Astrocyte (in vitro differentiated cells and primary cell): ENCODE data around the gene NKD1. TPM values are rescaled to one million over a fixed set of nuclear protein-coding genes. Genes with fewer than 3 reads are reported as not detected.

Experiments
- DNase-seq: peaks from one replicate; pipeline ENCODE4 v3.0.0-alpha.2; 2010; ENCODE audit warnings: low read depth
- FAIRE-seq: peaks from 2 replicates; lab custom pipeline; 2011; peaks lifted over from hg19 to GRCh38; lab: Jason Lieb, UNC
- H2AFZ ChIP-seq: 2 replicates; pipeline ENCODE4 v1.6.0; 2012; ENCODE audit warnings: low read depth, low read length, inconsistent platforms
- H3K27ac ChIP-seq: 2 replicates; pipeline ENCODE4 v1.5.1; 2011; ENCODE audit warnings: low read depth, low read length, inconsistent platforms
- H3K27me3 ChIP-seq: 2 replicates; pipeline ENCODE4 v1.6.0; 2011; ENCODE audit warnings: low read length, inconsistent platforms; ENCODE audit not compliant: insufficient read depth
- H3K36me3 ChIP-seq: 2 replicates; pipeline ENCODE4 v1.5.1; 2011; ENCODE audit warnings: low read length, inconsistent platforms; ENCODE audit not compliant: insufficient read depth
- H3K4me1 ChIP-seq: 2 replicates; pipeline ENCODE4 v1.5.1; 2011; ENCODE audit warnings: low read length, inconsistent platforms; ENCODE audit not compliant: insufficient read depth
- H3K4me2 ChIP-seq: 2 replicates; pipeline ENCODE4 v1.6.0; 2012; ENCODE audit warnings: low read length, inconsistent platforms
- H3K4me3 ChIP-seq: 2 replicates; pipeline ENCODE4 v1.5.1; 2011; ENCODE audit warnings: low read depth, mild to moderate bottlenecking, low read length, inconsistent platforms; ENCODE audit not compliant: insufficient read depth
- H3K79me2 ChIP-seq: 2 replicates; pipeline ENCODE4 v1.6.0; 2012; ENCODE audit warnings: mild to moderate bottlenecking, low read length, inconsistent platforms; ENCODE audit not compliant: insufficient read depth
- H3K9ac ChIP-seq: 2 replicates; pipeline ENCODE4 v1.6.0; 2012; ENCODE audit warnings: mild to moderate bottlenecking, low read length, inconsistent platforms
- H3K9me3 ChIP-seq: 2 replicates; pipeline ENCODE4 v1.5.1; 2012; ENCODE audit warnings: low read depth, mild to moderate bottlenecking, low read length, inconsistent platforms; ENCODE audit not compliant: insufficient read depth
- H4K20me1 ChIP-seq: 2 replicates; pipeline ENCODE4 v1.6.0; 2012; ENCODE audit warnings: low read length, inconsistent platforms; ENCODE audit not compliant: insufficient read depth
- H3K27ac Mint-ChIP-seq: one replicate; pipeline ENCODE4 v1.8.0; 2021; ENCODE audit warnings: mild to moderate bottlenecking, mixed read lengths; ENCODE audit not compliant: unreplicated experiment
- H3K27me3 Mint-ChIP-seq: one replicate; pipeline ENCODE4 v1.8.0; 2021; ENCODE audit warnings: low read depth, mixed read lengths; ENCODE audit not compliant: unreplicated experiment
- H3K36me3 Mint-ChIP-seq: one replicate; pipeline ENCODE4 v1.8.0; 2021; ENCODE audit warnings: low read depth, mixed read lengths; ENCODE audit not compliant: unreplicated experiment
- H3K4me1 Mint-ChIP-seq: one replicate; pipeline ENCODE4 v1.8.0; 2021; ENCODE audit warnings: low read depth, mixed read lengths; ENCODE audit not compliant: unreplicated experiment
- H3K4me3 Mint-ChIP-seq: one replicate; pipeline ENCODE4 v1.8.0; 2021; ENCODE audit warnings: mild to moderate bottlenecking, moderate library complexity, mixed read lengths; ENCODE audit not compliant: unreplicated experiment
- H3K9me3 Mint-ChIP-seq: one replicate; pipeline ENCODE4 v1.8.0; 2021; ENCODE audit warnings: mild to moderate bottlenecking, mixed read lengths; ENCODE audit not compliant: unreplicated experiment
- CTCF ChIP-seq: IDR thresholded peaks from 2 replicates; pipeline ENCODE4 v1.5.1; 2011; ENCODE audit warnings: low read depth, mild to moderate bottlenecking, inconsistent platforms, low read length, moderate library complexity; ENCODE audit not compliant: insufficient read depth
- EZH2 ChIP-seq: IDR thresholded peaks from 2 replicates; pipeline ENCODE4 v1.6.1; 2012; ENCODE audit warnings: mild to moderate bottlenecking, low read length, inconsistent platforms; ENCODE audit not compliant: insufficient read depth
- total RNA-seq: library from RNA; stranded (reverse); gene quantifications from 2 replicates; pipeline ENCODE4 v1.2.1, GENCODE V29; 2021

Gene NKD1
- total RNA-seq, 1 donor from 2014 or later: 9.1 TPM

GRCh38 chr16:50613964-50614474, 65.8 kb downstream of the NKD1 start:
- Mint-ChIP-seq H3K36me3 (no peaks in the 10 kb centered on the region), H3K9me3 (peaks cover 2% of the 10 kb centered on the region), H3K27me3 (peaks cover 22% of the 10 kb centered on the region), H3K4me1 (peaks cover 32% of the 10 kb centered on the region), H3K4me3 (peak overlapping the region; percentile 34), H3K27ac (no peak overlapping the region)
- H3K27me3 ChIP-seq: no peaks in the 10 kb centered on the region
- FAIRE-seq (no peak), DNase-seq (no peak)
- no peak overlapping the region for H3K9ac ChIP-seq
- H3K4me1 ChIP-seq: peaks cover 22% of the 10 kb centered on the region
- H3K79me2 ChIP-seq: no peaks in the 10 kb centered on the region
- no peak overlapping the region for H2AFZ ChIP-seq
- no peaks in the 10 kb centered on the region for H4K20me1 ChIP-seq
- no peaks in the 10 kb centered on the region for H3K36me3 ChIP-seq
- TF ChIP-seq EZH2 (no peak), CTCF (no peak)
- no peaks in the 10 kb centered on the region for H3K9me3 ChIP-seq
- H3K4me2 ChIP-seq: no peak overlapping the region
- no peak overlapping the region for H3K4me3 ChIP-seq
- H3K27ac ChIP-seq: no peak overlapping the region

- H3K27me3 Mint-ChIP-seq: peaks cover 17% of the 10 kb centered on the region
- Histone ChIP-seq H3K4me1 (peaks cover 22% of the 10 kb centered on the region), H2AFZ (no peak overlapping the region), H4K20me1 (no peaks in the 10 kb centered on the region), H3K27me3 (no peaks in the 10 kb centered on the region), H3K79me2 (no peaks in the 10 kb centered on the region), H3K36me3 (no peaks in the 10 kb centered on the region), H3K27ac (no peak overlapping the region), H3K4me3 (no peak overlapping the region), H3K9ac (no peak overlapping the region), H3K9me3 (no peaks in the 10 kb centered on the region), H3K4me2 (no peak overlapping the region)
- DNase-seq: no peak
- H3K4me3 Mint-ChIP-seq: no peak overlapping the region
- peaks cover 2% of the 10 kb centered on the region for H3K9me3 Mint-ChIP-seq
- TF ChIP-seq EZH2 (no peak), CTCF (no peak)
- FAIRE-seq: no peak
- H3K27ac Mint-ChIP-seq: no peak overlapping the region
- peaks cover 32% of the 10 kb centered on the region for H3K4me1 Mint-ChIP-seq
- no peaks in the 10 kb centered on the region for H3K36me3 Mint-ChIP-seq
These were observed 66.9 kb downstream of the NKD1 start for GRCh38 chr16:50614955-50615724.

- DNase-seq (peak; percentile 27), FAIRE-seq (no peak)
- Histone ChIP-seq H3K27ac (no peak overlapping the region), H3K9me3 (peaks cover 1% of the 10 kb centered on the region), H3K79me2 (no peaks in the 10 kb centered on the region), H3K4me1 (peaks cover 20% of the 10 kb centered on the region), H3K36me3 (no peaks in the 10 kb centered on the region), H3K4me3 (no peak overlapping the region), H3K4me2 (no peak overlapping the region), H2AFZ (no peak overlapping the region), H3K9ac (no peak overlapping the region), H3K27me3 (no peaks in the 10 kb centered on the region), H4K20me1 (no peaks in the 10 kb centered on the region)
- H3K36me3 Mint-ChIP-seq: no peaks in the 10 kb centered on the region
- TF ChIP-seq CTCF (no peak), EZH2 (no peak)
- no peak overlapping the region for H3K27ac Mint-ChIP-seq
- peaks cover 2% of the 10 kb centered on the region for H3K9me3 Mint-ChIP-seq
- H3K27me3 Mint-ChIP-seq: peaks cover 17% of the 10 kb centered on the region
- H3K4me3 Mint-ChIP-seq: no peak overlapping the region
- H3K4me1 Mint-ChIP-seq: peaks cover 29% of the 10 kb centered on the region
These were observed 67.7 kb downstream of the NKD1 start for GRCh38 chr16:50615891-50616290.
